ENCODE data around the gene RBCK1. TPM values are rescaled to one million over a fixed set of nuclear protein-coding genes. Genes with fewer than 3 reads are reported as not detected.

Gene RBCK1
- total and polyA plus RNA-seq, 9 of the 15 experiments (the other 6 are each of a cell fraction or from before 2014, with no cell fraction given), result 5.9 to 59.3 (median 26.5) TPM

- peak; percentile 66 for TF ChIP-seq VEZF1 (CRISPR knock-in tag; IDR thresholded peaks at IDR 0.05)
- no peak for TF ChIP-seq STAT6 (CRISPR knock-in tag; IDR thresholded peaks at IDR 0.05)
- TF ChIP-seq PHF8 (IDR thresholded peaks at IDR 0.05; ENCODE audit: borderline replicate concordance, low read length), result peak; percentile 70; the same call in 1 of the 2 replicates
- 0 out of 2 replicates have a peak, but pooled peaks have one; percentile 57 for TF ChIP-seq ZNF584 (CRISPR knock-in tag; IDR thresholded peaks at IDR 0.05; ENCODE audit: low read depth)
- TF ChIP-seq ZNF407 (IDR thresholded peaks at IDR 0.05; ENCODE audit: low read depth), result no peak
- TF ChIP-seq DMBX1 (CRISPR knock-in tag; IDR thresholded peaks at IDR 0.05; ENCODE audit: borderline replicate concordance), result no peak
- TF ChIP-seq HDAC8 (tag; IDR thresholded peaks at IDR 0.05), result no peak
- peak in 2 of 3 experiments; percentile 29; a peak in 3 of 6 replicates for TF ChIP-seq CTCF (IDR thresholded peaks at IDR 0.05 in 2 of 3, conservative IDR thresholded peaks at IDR 0.05 in 1 of 3; ENCODE audit: insufficient read depth in 2 of 3, low read depth in 1 of 3, low read length in 3 of 3)
- peak; percentile 34; the same call in 1 of the 2 replicates for TF ChIP-seq ESRRA (IDR thresholded peaks at IDR 0.05; ENCODE audit: borderline replicate concordance, low read depth)
- TF ChIP-seq MBD2 (IDR thresholded peaks at IDR 0.05; ENCODE audit: borderline replicate concordance, low read depth), result 0 out of 2 replicates have a peak, but pooled peaks have one; percentile 15
These were observed 54.3 kb downstream of the RBCK1 start, which contains the start of gene TBC1D20 (continued) for GRCh38 chr20:462199-462991.
